Panc1 (cell line): Measurements from ENCODE around the gene YY2. TPM values are rescaled to one million over a fixed set of nuclear protein-coding genes. Genes with fewer than 3 reads are reported as not detected.

Experiments used
- ATAC-seq: fragments of 200-7000 bp; cut with Tn5 transposase; 2 replicates; pipeline ENCODE4 v1.9.1; 2020; ENCODE audit warnings: mild to moderate bottlenecking, moderate library complexity
- BruUV-seq: library from RNA; stranded (reverse); fragments of 400-500 nt; replicated peaks from 2 replicates; lab custom pipeline; 2021; lab: Mats Ljungman, UMichigan
- CTCF ChIA-PET: fragments of 300-600 bp; sonication (Branson Sonifier 250); formaldehyde crosslinking; loops from one replicate; lab custom pipeline; 2022; ENCODE audit warnings: antibody characterized with exemption; lab: Charles Lee
- POLR2A ChIA-PET: fragments of 300-600 bp; sonication (Branson Sonifier 250); formaldehyde crosslinking; loops from one replicate; lab custom pipeline; 2022; ENCODE audit warnings: antibody characterized with exemption; lab: Charles Lee
- DNase-seq: peaks from one replicate; pipeline ENCODE4 v3.0.0-alpha.2; 2010; ENCODE audit warnings: low read depth, low spot score
- H3K27ac ChIP-seq: 2 replicates; pipeline ENCODE4 v1.5.1; 2011; ENCODE audit warnings: mild to moderate bottlenecking, low read length, inconsistent platforms
- H3K27me3 ChIP-seq: fragments of 200-500 bp; sonication (Bioruptor generic); 2 replicates; pipeline ENCODE4 v1.6.0; 2014; ENCODE audit warnings: low read length, inconsistent platforms; ENCODE audit not compliant: control insufficient read depth, insufficient read depth
- H3K36me3 ChIP-seq: fragments of 200-500 bp; sonication (Bioruptor generic); 2 replicates; pipeline ENCODE4 v1.5.1; 2014; ENCODE audit warnings: inconsistent platforms, mild to moderate bottlenecking, low read length, moderate library complexity; ENCODE audit not compliant: control insufficient read depth, insufficient read depth
- H3K4me1 ChIP-seq: 2 replicates; pipeline ENCODE4 v1.5.1; 2011; ENCODE audit warnings: inconsistent platforms, mild to moderate bottlenecking, low read length, moderate library complexity; ENCODE audit not compliant: control insufficient read depth, insufficient read depth
- H3K4me3 ChIP-seq, 2 experiments: 2 replicates each; pipeline ENCODE4 v1.5.1; 2011 to 2012; ENCODE audit warnings: low read depth in 2 of 2, low read length in 2 of 2, mild to moderate bottlenecking in 2 of 2, inconsistent platforms in 1 of 2, moderate library complexity in 1 of 2
- H3K9me3 ChIP-seq: fragments of 200-500 bp; sonication (Bioruptor generic); 2 replicates; pipeline ENCODE4 v1.5.1; 2014; ENCODE audit warnings: low read depth, mild to moderate bottlenecking, inconsistent platforms, low read length, moderate library complexity; ENCODE audit not compliant: control insufficient read depth, insufficient read depth
- POLR2AphosphoS5 ChIP-seq: IDR thresholded peaks from 2 replicates; pipeline ENCODE4 v1.6.1; 2012; ENCODE audit warnings: mild to moderate bottlenecking, low read depth, low read length, moderate library complexity
- SIN3A ChIP-seq: IDR thresholded peaks from 2 replicates; pipeline ENCODE4 v1.6.1; 2012; ENCODE audit warnings: low read depth, mild to moderate bottlenecking, low read length, moderate library complexity, borderline replicate concordance; ENCODE audit not compliant: insufficient read depth
- TCF7L2 ChIP-seq: IDR thresholded peaks from 2 replicates; pipeline ENCODE4 v1.6.1; 2011; ENCODE audit warnings: mild to moderate bottlenecking, low read depth, low read length, inconsistent platforms
- in situ Hi-C: cut with HindIII; loops from 2 replicates; pipeline ENCODE4 v1.10.0; 2016; ENCODE audit warnings: low sequenced_read_pairs, low pct_unique_long_range_greater_than_20kb
- intact Hi-C: fragments of 100-400 bp; cut with micrococcal nuclease; formaldehyde crosslinking; loops from one replicate; pipeline ENCODE4 v1.10.0; 2022; ENCODE audit not compliant: unreplicated experiment
- total RNA-seq: library from RNA; stranded (reverse); gene quantifications from one replicate; pipeline ENCODE4 v1.2.1, GENCODE V29; 2021; ENCODE audit not compliant: unreplicated experiment
- TF ChIP-seq, protein P1 (sequence below), 2 experiments: IDR thresholded peaks; 2 replicates each; pipeline ENCODE4 v1.6.1; 2011 to 2012; ENCODE audit warnings: low read depth in 2 of 2, control low read depth in 1 of 2, low read length in 1 of 2, mild to moderate bottlenecking in 1 of 2, moderate library complexity in 1 of 2; ENCODE audit not compliant: insufficient read depth in 1 of 2
- TF ChIP-seq, protein P2 (sequence below): fragments of 450-650 bp; IDR thresholded peaks from 2 replicates; pipeline ENCODE4 v1.5.1; 2017; ENCODE audit warnings: mild to moderate bottlenecking

The YY2 gene
- total RNA-seq, 1 experiment from 2014 or later = 2.0 TPM

DNA sequence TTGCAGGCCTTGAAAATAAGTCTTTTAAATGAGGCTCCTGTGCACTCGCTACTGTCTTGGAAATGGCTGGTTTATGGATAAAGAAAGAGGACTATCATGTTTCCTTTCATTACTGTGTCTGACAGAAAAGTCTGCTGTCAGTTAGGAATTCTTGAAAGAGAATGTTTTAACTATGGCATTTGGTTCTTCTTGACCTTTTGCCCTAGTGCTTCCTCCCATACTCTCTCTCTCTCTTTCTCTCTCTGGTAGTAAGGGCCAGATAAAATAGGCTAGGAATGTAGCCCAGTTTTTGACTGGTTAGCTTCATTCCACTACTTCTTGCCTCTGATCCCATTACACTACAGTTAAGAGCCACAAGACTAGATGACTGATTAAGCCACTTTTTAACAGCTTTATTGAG is 29.8 kb downstream of the YY2 start:
- ChIA-PET CTCF (no interaction called here), POLR2A (no interaction called here)
- intact Hi-C loops = no loop called here

DNA sequence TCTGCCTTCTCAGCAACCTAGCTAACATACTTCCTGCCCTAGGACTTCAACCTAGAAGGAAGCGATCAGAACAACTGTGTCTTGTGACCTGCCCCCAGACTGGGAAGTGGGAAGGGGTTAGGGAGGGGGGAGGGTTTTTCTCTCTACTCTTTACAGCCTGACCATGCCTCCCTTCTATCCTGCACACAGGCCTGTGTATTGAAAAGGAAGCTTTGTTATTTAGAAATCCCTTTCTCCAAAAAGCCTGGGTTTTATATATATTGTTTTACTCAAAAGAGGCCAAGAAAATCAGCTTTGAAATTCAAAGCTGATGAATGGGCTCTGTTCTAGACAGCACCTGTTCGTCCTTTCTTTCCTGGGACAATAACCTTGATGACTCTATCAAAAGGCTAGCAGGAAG is 49.5 kb downstream of the YY2 start:
- H3K4me1 ChIP-seq = no peaks in the 10 kb centered on the region
- ChIA-PET CTCF (interaction anchor here (0.6 kb wide), 1 partner anchor 606 kb away, joined by 4 read pairs; no protein-coding TSS in a partner anchor), POLR2A (no interaction called here)
- no peak for TF ChIP-seq TCF7L2
- in situ Hi-C loops (no loop called here), intact Hi-C loops (no loop called here)
- DNase-seq (no peak), ATAC-seq (no peak)
- H3K9me3 ChIP-seq = no peaks in the 10 kb centered on the region
- H3K27me3 ChIP-seq = no peaks in the 10 kb centered on the region
- H3K27ac ChIP-seq = no peak overlapping the region
- no TSS peak for BruUV-seq
- no peaks in the 10 kb centered on the region for H3K36me3 ChIP-seq
- H3K4me3 ChIP-seq = no peak overlapping the region

More for the DNA sequence above, 29.8 kb downstream of the YY2 start:
- Histone ChIP-seq H3K27ac (no peak overlapping the region), H3K4me3 (no peak overlapping the region), H3K9me3 (no peaks in the 10 kb centered on the region), H3K4me1 (no peaks in the 10 kb centered on the region), H3K36me3 (no peaks in the 10 kb centered on the region), H3K27me3 (no peaks in the 10 kb centered on the region)
- no peak for ATAC-seq
- BruUV-seq = no TSS peak
- DNase-seq = no peak
- TF ChIP-seq POLR2AphosphoS5 (no peak), TCF7L2 (no peak), SIN3A (no peak)
- TF ChIP-seq, protein P1, sequence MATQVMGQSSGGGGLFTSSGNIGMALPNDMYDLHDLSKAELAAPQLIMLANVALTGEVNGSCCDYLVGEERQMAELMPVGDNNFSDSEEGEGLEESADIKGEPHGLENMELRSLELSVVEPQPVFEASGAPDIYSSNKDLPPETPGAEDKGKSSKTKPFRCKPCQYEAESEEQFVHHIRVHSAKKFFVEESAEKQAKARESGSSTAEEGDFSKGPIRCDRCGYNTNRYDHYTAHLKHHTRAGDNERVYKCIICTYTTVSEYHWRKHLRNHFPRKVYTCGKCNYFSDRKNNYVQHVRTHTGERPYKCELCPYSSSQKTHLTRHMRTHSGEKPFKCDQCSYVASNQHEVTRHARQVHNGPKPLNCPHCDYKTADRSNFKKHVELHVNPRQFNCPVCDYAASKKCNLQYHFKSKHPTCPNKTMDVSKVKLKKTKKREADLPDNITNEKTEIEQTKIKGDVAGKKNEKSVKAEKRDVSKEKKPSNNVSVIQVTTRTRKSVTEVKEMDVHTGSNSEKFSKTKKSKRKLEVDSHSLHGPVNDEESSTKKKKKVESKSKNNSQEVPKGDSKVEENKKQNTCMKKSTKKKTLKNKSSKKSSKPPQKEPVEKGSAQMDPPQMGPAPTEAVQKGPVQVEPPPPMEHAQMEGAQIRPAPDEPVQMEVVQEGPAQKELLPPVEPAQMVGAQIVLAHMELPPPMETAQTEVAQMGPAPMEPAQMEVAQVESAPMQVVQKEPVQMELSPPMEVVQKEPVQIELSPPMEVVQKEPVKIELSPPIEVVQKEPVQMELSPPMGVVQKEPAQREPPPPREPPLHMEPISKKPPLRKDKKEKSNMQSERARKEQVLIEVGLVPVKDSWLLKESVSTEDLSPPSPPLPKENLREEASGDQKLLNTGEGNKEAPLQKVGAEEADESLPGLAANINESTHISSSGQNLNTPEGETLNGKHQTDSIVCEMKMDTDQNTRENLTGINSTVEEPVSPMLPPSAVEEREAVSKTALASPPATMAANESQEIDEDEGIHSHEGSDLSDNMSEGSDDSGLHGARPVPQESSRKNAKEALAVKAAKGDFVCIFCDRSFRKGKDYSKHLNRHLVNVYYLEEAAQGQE (IDR thresholded peaks at IDR 0.05; ENCODE audit: insufficient read depth in 1 of 2, low read depth in 2 of 2, low read length in 1 of 2) = no peak
- TF ChIP-seq, protein P2, sequence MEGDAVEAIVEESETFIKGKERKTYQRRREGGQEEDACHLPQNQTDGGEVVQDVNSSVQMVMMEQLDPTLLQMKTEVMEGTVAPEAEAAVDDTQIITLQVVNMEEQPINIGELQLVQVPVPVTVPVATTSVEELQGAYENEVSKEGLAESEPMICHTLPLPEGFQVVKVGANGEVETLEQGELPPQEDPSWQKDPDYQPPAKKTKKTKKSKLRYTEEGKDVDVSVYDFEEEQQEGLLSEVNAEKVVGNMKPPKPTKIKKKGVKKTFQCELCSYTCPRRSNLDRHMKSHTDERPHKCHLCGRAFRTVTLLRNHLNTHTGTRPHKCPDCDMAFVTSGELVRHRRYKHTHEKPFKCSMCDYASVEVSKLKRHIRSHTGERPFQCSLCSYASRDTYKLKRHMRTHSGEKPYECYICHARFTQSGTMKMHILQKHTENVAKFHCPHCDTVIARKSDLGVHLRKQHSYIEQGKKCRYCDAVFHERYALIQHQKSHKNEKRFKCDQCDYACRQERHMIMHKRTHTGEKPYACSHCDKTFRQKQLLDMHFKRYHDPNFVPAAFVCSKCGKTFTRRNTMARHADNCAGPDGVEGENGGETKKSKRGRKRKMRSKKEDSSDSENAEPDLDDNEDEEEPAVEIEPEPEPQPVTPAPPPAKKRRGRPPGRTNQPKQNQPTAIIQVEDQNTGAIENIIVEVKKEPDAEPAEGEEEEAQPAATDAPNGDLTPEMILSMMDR = no peak
- in situ Hi-C loops = no loop called here

DNA sequence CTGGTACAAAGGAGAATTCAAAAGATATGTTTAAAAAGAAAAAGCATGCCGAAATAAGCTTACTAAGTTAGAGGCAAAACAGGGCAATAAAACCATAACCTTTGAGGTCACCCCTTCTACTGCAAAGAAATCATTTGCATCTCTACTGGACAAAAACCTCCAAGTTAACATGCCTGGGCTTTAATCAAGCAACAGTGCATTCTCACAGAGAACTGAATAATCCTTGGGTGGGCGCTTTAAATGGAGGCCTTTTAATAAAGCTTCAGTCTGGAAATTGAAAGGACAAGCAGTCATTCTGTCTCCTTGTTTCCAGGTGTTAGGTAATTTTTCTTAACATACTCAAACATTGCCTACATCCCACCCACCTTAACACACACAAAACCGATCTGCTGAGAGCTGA is 50.2 kb downstream of the YY2 start:
- H3K27me3 ChIP-seq = no peaks in the 10 kb centered on the region
- BruUV-seq = no TSS peak
- DNase-seq = no peak
- H3K36me3 ChIP-seq = no peaks in the 10 kb centered on the region
- H3K4me1 ChIP-seq = no peaks in the 10 kb centered on the region
- H3K4me3 ChIP-seq = no peak overlapping the region
- in situ Hi-C loops (no loop called here), intact Hi-C loops (no loop called here)
- no peak for TF ChIP-seq SIN3A
- no peak for TF ChIP-seq TCF7L2
- TF ChIP-seq, protein P2 = no peak
- no peak for TF ChIP-seq POLR2AphosphoS5
- TF ChIP-seq, protein P1 (IDR thresholded peaks at IDR 0.05; ENCODE audit: insufficient read depth in 1 of 2, low read depth in 2 of 2, low read length in 1 of 2) = no peak
- CTCF ChIA-PET = no interaction called here
- H3K27ac ChIP-seq = no peak overlapping the region
- POLR2A ChIA-PET = no interaction called here
- no peak for ATAC-seq
- no peaks in the 10 kb centered on the region for H3K9me3 ChIP-seq
